HG03108 (cell line): ENCODE data around the gene QPCT.
A peak's percentile ranks its signal among the peaks of the same experiment; 100 is the strongest.

Source experiments
- ATAC-seq: cut with Tn5 transposase; IDR thresholded peaks from one replicate; pipeline ENCODE4 v1.9.1; 2021; ENCODE audit warnings: moderate library complexity; ENCODE audit not compliant: unreplicated experiment

Gene QPCT

DNA sequence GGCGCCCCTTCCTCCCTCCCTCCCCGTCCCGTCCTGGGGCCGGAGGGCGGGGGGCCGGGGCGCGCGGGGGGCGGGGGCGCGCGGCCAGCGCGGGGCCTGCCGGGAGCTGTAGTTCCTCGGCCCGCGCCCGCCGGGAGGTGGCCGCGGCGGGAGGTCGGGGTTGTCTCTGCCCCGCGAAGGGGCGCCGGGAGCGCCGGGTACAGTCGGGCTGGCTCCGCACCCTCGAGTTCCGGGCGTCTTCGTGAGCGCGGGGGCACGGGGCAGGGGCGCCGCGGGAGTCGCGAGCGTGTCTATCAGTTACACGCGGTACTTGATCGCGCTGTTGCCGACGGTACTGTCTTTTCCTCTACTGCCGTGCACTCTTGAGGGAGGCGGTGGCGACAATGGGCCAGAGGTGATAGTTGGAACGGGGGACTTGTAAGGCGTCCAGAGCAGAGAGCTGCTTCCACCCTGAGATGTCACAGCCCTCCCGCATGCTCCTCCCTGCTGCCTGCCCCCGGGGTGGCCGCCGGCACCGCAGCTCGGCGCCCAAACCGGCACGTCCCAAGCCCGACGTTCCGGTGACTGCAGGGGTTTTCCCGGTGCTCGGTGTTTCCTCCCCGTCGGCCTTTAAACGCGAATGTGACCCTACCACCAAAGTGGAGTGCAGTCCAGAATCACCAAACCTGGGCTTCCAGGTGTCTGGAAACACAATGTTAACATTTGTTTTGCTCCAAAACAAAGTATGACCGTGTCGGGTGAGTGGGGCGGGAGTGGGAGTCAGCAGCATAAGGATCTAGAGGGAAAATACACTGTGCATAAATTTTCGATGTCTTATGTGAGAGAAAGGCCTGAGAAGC lies 19.4 kb upstream of the QPCT start, which contains the start of gene PRKD3:
TSS of gene PRKD3 (minus strand) at position 48 of the 839 bp plus-strand sequence. CDS start 8,309 bp downstream, outside the sequence.
- ATAC-seq, result peak; percentile 71

DNA sequence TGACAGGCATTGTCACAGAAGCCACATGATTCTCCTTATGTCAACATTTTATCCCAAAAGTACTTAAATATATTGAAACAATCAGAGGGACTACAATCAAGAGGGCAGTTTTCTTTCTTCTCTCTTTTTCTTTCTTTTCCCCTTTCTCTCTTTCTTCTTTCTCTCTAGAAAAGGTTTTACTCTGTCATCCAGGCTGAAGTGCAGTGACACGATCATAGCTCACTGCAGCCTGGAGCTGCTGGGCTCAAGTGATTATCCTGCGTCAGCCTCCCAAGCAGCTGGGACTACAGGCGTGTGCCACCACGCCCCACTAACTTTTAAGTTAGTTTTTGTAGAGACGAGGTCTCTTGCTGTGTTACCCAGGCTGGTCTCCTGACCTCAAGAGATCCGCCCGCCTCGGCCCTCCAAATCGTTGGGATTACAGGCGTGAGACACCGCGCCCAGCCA lies 18.8 kb upstream of the QPCT start:
- ATAC-seq, result no peak

DNA sequence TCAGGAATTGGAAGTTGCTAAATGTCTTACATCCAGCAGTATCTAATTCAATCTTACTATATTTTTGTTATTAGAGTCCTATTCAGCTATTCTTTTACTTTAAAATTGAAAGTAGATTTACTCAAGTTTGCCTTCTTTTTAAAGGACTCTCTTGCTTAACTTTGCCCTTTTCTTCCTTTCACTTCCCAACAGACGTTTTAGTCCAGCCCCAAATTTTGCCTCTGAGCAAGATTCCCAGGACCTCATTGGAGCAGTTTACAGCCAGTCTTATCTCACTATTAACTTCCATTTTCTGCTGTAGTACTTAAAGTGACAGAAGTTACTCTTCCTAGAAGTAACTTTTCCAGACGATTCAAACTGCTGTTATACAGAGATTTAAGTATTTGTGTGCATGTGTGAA lies 18.1 kb upstream of the QPCT start:
- no peak for ATAC-seq

DNA sequence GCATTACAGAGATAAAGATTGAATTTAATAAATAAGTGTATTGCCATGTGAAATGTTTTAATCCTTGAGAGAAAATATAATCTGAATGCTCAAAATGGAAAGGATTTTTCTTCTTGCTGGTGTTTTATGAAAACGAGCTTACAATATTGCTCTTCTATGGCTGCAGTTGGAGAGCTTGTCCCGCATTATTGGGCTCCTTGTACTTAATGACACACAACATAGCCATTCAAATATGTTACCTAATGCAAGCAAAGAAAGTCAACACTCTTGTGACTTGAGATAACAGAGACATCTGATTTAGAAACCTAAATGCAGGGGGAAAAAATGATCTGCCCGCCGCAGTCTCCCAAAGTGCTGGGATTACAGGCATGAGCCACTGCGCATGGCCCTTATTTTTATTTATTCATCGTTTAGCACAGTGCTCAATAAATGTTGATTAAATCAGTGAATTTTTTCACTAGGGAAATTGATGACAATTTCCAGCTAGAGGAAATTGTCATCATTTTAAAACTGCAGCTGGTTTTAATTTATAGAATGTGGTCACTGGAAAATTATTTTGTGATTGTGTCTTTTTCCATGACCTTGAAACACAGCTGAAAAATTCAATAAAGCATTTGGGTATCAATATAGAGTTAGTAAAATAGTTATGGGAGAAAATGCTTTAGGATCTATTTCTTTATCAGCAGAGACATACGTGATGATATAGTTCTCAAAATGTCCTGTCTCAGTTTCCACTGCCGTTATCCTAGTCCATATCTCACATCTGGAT lies 17.4 kb upstream of the QPCT start:
- ATAC-seq, result no peak

DNA sequence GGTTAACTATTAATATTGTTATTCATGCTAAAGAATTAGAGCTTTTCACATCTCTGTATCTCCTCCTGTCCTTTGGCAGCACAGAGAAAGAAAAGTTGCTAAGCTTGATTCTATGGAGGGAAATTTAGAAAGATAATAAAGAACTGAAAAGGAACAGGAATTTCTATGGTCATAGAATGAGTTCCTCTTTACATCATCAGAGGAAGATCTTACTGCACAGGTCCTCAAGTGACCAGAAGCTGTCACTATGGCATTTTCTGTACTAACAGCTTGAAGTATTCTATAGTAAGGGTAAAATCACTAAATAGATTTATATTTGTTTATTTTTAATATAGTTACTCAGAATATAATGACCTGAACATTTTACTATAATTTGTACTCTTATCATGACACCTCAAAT lies 13.7 kb upstream of the QPCT start:
- ATAC-seq, result no peak

DNA sequence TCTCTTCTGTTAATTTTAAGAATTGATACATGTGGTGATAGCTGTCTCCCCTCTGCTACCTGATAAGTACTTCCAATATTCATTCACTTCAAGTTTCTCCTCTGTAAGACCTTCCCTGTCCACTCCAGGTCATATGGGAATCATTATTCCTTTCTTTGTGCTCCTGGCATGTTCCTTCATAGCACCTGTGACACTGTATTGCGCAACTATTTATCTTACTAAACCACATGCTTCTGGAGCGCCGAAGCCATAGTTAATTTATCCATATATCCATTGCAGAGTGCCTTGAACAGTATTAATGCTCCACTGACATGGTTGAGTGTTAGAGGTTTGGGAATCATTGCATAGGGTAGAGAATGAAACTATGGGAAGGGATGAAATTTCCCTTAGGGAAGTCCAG lies 11.9 kb upstream of the QPCT start:
- ATAC-seq, result no peak

DNA sequence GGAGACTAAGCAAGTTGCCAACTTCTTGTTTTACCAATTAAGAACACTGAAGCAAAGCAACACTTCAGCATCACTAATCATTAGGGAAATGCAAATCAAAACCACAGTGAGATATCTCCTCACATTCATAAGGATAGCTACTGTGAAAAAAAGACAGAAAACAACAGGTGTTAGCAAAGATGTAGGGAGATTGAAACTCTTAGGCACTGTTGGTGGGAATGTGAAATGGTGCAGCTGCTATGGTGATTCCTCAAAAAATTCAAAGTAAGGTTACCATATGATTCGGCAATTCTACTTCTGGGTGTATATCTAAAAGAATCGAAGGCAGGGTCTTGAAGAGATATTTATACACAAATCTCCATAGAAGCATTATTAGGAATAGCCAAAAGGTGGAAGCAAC lies 11.2 kb upstream of the QPCT start:
- no peak for ATAC-seq

DNA sequence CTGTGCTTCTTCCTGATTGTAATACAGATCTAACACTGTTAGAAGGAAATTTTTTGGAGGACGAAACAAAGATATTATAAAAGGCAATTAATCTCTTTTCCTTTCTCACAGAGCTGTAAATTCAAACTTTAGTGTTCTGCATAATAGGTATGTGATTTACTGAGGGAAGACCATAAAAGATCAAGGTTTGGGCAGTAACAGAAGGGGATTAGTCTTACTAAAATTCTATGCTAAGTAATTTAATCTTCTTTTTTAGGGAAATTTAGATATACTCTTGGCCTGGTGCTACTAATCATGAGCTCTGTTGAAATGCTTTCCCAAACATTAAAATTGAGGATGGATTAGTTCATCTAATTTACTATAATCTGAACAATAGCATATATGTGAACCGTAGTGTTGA lies 8.8 kb upstream of the QPCT start:
- ATAC-seq, result no peak

DNA sequence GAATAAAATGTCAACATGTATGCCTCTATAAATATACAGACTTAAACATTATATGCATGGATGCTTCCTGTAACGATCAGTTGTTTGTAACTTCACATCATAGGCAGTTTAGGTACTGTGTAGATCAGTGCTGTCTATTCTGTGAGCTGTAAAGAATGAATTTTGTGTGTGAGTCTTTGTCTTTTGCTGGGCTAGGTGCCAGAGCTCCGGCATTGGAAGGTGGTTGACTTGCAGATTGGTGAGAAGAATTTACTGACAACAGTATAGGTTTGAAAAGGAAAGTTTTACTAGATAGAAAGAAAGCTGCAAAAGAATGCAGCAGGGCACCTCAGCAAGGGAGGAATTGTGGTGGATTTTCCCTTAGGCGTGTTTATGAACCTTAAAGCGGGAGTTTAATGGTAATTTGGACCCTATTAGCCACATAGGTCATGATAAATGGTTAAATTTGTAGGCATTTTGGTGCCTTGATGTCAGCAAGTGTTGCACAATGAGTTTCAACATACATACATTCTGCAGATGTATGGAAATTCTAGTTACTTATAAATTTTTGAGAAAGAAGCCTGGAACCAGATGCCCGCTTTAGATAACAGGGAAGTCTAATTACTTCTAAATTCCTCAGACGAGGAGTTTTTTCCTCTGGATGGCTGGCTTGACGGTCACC lies 6.7 kb upstream of the QPCT start:
- ATAC-seq, result no peak

DNA sequence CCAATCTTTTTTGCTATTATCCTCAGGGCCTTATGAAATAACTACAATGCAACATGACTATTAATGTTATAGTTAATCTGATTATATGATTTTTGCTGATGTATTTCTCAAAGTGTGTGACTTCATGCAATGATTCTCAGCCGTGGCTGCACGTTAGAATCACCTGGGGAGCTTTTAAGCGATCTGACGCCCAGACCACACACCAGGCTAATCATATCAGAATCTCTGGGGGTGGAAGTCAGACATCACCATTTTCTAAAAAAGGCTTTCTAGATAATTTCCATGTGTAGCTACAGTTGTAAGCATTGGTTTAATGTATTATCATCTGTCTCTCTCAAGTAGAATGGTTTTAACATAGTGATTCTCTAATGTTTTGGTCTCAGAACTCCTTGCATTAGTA lies 5.5 kb upstream of the QPCT start:
- ATAC-seq, result no peak

DNA sequence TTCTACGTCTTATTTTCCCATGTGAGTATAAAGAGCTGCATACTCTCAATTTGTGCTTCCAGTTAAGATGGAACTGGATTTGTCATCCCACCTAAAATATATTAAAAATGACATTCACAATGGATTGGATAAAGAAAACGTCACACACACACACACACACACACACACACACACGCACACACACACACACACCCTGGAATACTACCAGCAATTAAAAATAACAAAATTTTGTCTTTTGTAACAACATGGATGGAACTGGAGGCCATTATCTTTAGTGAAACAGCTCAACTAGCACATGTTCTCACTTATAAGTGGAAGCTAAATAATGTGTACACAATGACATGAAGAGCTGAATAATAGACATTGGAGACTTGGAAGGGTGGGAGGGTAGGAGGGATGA lies 3.8 kb upstream of the QPCT start:
- ATAC-seq, result no peak

DNA sequence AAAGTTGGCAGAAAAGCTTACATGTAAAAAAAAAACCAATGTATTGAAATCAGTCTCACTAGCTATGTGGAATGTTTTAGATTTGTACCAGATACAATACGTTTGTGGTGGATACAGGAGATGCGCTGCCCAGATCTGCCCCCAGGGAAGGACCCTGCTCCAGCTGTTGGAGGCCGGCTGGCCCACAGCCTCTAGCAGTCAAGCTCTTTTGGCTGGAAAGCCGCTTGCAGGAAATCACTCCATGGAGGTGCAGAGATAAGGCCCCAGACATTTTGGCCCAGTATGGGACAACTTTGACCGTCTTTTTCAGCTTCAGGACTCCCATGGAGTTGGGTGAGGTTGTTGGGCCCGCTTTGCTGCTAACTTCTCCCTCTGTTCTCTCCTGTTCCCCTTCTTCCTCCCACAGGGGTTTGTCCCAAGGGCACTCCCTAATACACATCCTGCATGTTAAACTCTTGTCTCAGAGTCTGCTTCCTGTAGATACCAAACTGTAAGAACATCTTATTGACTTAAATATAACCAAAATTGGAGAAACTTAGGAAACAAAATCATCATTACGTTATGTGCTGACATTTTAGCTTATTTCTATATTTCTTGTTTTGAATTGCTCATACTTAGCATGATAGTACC lies 1.7 kb upstream of the QPCT start:
- ATAC-seq, result no peak

DNA sequence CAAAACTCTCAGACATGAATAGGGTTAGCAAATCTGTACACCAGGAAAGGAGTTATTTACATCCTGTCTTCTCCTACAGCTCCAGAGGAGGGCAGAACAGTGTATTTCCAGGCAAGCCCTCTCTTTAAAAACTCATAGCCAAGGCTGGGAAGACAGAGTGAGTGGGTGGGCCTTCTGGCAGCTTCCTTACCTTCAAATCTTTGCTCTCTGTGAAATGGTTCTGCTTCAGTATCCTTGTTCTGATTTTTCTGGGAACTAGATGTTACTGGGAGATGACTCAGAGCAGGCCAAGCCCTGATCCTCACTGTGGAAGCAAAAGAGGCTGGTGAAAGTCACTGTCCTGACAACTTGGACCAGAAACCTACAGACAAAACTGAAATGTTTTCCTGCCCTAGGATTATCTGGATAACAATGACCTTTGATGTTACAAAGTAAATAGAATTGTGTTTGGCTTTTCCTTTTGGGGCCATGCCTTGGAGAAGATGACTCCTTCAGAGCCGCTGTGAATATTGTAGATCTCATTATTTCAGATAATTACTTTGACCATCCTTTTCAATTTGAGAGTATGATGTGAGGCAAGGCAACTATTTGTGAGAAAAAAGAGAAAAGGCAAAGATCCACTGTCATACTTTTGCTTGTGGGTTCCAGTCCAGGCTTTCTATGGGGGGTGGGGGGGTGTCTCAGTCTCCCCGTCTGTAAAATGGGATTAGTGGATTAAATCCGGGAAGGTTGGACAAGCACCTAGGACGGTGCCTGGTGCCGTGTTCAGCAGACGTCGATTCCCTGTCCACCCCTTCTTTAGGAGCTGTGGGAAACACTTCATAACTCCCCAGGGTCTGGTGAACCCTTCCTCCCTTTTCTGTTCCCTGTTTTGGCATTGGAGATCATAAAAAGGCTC lies 644 bp upstream of the QPCT start:
- ATAC-seq, result no peak

DNA sequence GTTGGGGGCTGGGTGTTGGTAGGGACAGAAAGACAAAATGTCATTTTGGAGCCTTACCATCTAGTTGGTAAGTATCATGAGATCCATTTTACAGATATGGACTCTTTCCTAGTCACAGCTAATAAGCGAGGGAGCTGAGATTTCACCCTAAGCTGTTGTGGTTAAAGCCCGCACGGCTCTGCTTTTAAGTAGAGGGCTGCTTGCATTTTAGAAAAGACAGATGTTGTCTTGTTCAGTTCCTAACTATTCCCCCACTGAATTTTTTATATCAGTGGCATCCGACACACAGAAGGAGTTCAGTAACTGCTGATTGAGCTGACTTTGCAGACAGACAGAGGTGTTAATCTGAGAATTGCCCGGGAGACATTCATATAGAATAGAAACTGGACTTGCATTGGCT lies 3.7 kb downstream of the QPCT start:
- no peak for ATAC-seq

DNA sequence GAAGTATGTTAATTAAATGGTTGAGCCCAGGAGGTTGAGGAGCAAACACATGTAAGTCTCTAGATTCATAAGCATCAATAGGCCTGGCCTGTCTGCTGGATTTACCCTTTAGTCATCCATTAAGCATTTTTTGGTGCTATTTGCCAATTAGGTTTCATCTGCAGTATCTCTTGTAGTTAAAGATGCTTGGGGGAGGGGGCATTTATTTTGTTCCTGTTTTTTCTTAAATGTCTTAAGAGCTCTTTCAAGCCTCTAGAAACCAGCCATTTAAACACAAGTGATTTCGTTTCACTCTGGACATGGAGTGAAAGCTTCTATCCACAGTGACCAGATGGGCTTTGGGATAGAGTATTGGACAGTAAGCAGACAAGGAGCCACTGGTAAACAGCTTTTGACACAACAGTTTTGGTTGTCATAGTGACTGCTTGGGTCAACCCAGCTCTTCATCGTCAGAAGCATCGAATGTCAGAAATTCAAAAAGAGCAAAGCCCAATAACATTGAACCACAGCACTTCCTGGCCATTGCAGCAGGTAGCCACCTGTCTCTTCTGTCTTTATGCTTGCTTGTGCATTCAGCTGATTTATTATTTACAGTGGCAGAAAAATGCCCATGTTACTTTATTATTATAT lies 4.9 kb downstream of the QPCT start:
- ATAC-seq, result no peak

DNA sequence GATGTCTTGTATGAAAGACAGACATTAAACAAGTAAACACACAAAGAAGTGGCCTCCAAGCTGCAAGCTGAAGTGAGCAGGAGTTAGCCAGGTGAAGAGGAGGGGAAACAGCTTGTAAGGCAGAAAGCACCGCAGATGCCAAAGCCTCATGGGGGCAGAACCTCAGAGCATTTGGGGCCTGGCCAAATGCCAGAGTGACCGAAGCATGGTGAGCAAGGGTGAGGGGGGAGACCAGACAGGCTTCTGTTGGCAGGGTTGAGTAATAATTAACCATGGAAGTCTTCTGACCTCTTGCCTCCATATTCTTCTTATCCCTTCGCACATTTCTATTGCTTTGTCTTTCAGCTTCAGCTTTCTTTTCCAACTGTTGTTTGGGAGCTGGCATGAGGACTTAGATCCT lies 5.6 kb downstream of the QPCT start:
- peak; percentile 65 for ATAC-seq

DNA sequence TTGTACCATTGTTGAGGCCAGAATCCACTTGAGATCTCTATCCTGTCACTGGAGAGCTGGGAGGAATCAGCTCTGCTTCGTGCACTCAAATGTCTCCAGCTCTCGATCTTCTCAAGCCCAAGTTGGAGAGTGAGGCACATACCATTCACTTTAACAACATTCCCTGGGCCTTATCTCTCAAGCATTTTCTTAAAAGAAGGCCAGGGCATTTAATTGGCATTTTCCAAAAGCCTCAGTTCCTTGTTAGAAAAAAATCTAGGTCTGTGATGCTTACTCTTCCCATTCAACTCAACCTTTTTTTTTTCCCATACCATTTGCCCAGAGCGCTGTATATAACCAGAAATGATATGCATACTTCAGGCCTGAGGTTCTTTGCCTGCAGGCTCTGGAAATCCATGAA lies 10.1 kb downstream of the QPCT start:
- no peak for ATAC-seq

DNA sequence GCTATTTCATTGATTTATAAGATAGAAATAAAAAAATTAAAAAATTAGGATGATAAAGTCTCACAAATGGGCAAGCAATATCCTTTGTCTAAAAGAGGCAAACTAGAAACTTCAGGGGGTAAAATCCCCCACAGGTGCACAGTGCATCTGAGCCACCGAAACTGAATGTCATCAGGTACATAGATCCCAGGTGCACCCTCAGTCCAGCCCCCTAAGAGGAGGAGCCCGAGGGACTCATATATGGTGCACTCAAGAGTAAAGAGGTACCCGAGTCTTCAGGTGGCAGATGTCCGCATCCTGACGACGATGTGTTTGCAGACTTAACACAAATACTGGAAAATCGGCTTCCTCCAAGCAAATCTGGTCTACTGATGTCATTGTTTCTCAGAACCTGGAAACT lies 11.3 kb downstream of the QPCT start:
- ATAC-seq, result no peak

DNA sequence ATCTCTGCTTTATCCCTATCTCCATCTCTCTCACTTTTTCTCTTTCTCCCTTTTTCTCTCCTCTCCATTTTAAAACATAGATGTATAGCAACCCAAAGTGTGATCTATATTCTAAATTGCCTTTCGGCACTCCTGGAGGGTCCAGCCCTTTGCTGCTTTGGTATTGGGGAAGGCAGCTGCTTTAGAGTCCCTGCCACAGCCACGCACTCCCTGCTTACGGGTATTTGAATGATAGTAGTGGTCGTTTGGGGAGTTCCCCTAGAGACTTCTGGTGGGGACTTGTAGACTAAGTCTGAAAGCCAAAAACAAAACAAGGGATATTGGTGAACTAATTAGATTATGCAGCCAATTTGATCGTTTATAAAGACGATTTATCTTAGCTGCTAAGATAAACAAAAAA lies 11.9 kb downstream of the QPCT start:
- ATAC-seq, result no peak

DNA sequence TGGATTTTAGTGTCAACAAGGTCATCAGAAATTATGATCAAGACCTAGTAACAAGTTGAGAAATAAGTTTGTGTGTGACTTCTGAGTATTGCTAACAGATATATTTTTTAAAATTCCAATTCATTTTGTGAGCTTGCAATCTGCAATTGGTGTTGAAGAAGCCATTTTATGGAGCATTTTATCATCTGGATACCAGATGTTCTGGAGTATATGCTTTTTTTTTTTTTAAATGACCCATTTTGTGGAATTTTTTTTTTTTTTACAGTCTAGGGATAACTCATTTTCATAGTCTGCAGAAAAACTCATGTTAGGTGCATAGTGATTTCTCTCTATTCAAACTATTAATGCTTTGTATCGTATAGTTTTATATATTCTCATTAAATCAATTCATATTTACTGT lies 12.6 kb downstream of the QPCT start:
- ATAC-seq, result no peak
